Astrocyte of the cerebellum (primary cell): Measurements from ENCODE around the gene PAX5.

Experiments used
- DNase-seq: peaks from one replicate; pipeline ENCODE4 v3.0.0-alpha.2; 2011; ENCODE audit warnings: low read depth
- H3K4me3 ChIP-seq: 2 replicates; pipeline ENCODE4 v1.5.1; 2011; ENCODE audit warnings: mild to moderate bottlenecking, low read depth, low read length, moderate library complexity
- CTCF ChIP-seq: IDR thresholded peaks from 2 replicates; pipeline ENCODE4 v1.5.1; 2012; ENCODE audit warnings: low read length, low read depth, moderate library complexity, mild to moderate bottlenecking; ENCODE audit errors: missing control alignments
- in situ Hi-C: cut with HindIII; loops from 2 replicates; pipeline ENCODE4 v1.10.0; 2017; ENCODE audit warnings: low sequenced_read_pairs

PAX5 gene

GRCh38 chr9:36967997-36968396, 66.1 kb downstream of the PAX5 start:
- no peak for DNase-seq
- in situ Hi-C loops, result no loop called here
- H3K4me3 ChIP-seq, result no peak overlapping the region
- no peak for TF ChIP-seq CTCF

GRCh38 chr9:36966371-36967097, 67.5 kb downstream of the PAX5 start:
- in situ Hi-C loops, result no loop called here
- H3K4me3 ChIP-seq, result no peak overlapping the region
- DNase-seq, result no peak
- TF ChIP-seq CTCF, result no peak

- no peak for DNase-seq
- no peak for TF ChIP-seq CTCF
- no peak overlapping the region for H3K4me3 ChIP-seq
- in situ Hi-C loops, result no loop called here
Measured at GRCh38 chr9:36964791-36965190, 69.3 kb downstream of the PAX5 start.

GRCh38 chr9:36963346-36963745, 70.7 kb downstream of the PAX5 start:
- in situ Hi-C loops, result no loop called here
- H3K4me3 ChIP-seq, result no peak overlapping the region
- TF ChIP-seq CTCF, result no peak
- DNase-seq, result no peak

- no peak for TF ChIP-seq CTCF
- no peak for DNase-seq
- in situ Hi-C loops, result no loop called here
- H3K4me3 ChIP-seq, result no peak overlapping the region
Measured at GRCh38 chr9:36962691-36963090, 71.4 kb downstream of the PAX5 start.

- TF ChIP-seq CTCF, result no peak
- DNase-seq, result no peak
- H3K4me3 ChIP-seq, result no peak overlapping the region
- in situ Hi-C loops, result no loop called here
Measured at GRCh38 chr9:36961561-36962325, 72.3 kb downstream of the PAX5 start.
